Fibroblast of lung (primary cell): Measurements from ENCODE around the gene FAM131B. TPM values are rescaled to one million over a fixed set of nuclear protein-coding genes. Genes with fewer than 3 reads are reported as not detected.

ENCODE experiments used
- DNase-seq, 2 donors: peaks; one replicate each; pipeline versions ENCODE4 v3.0.0 to v3.0.0-alpha.2; 2010; ENCODE audit warnings: low read depth in 2 of 2
- H2AFZ ChIP-seq: 2 replicates; pipeline ENCODE4 v1.5.1; 2012; ENCODE audit warnings: low read length, control low read depth, inconsistent platforms
- H3K27ac ChIP-seq: 2 replicates; pipeline ENCODE4 v1.5.1; 2011; ENCODE audit warnings: low read length, control low read depth; ENCODE audit not compliant: insufficient read depth
- H3K27me3 ChIP-seq: 2 replicates; pipeline ENCODE4 v1.5.1; 2011; ENCODE audit warnings: mild to moderate bottlenecking, low read length; ENCODE audit not compliant: control insufficient read depth, insufficient read depth
- H3K36me3 ChIP-seq: 2 replicates; pipeline ENCODE4 v1.5.1; 2011; ENCODE audit warnings: low read length; ENCODE audit not compliant: control insufficient read depth, insufficient read depth
- H3K4me1 ChIP-seq: 2 replicates; pipeline ENCODE4 v1.5.1; 2011; ENCODE audit warnings: low read length; ENCODE audit not compliant: control insufficient read depth, insufficient read depth; ENCODE audit errors: extremely low read depth
- H3K4me2 ChIP-seq: 2 replicates; pipeline ENCODE4 v1.5.1; 2011; ENCODE audit warnings: low read length, control low read depth; ENCODE audit not compliant: insufficient read depth; ENCODE audit errors: extremely low read depth
- H3K4me3 ChIP-seq, 4 experiments: fragments of 200-600 bp in 1 of 4; sonication (generic) in 1 of 4; replicated peaks in 1 of 4; 2 replicates each; pipeline ENCODE4 v1.5.1; 2011 to 2016; ENCODE audit warnings: low read length in 4 of 4, low read depth in 3 of 4, mild to moderate bottlenecking in 3 of 4, control low read depth in 2 of 4, inconsistent platforms in 1 of 4, mixed read lengths in 1 of 4; ENCODE audit not compliant: insufficient read depth in 1 of 4; ENCODE audit errors: control extremely low read depth in 1 of 4
- H3K79me2 ChIP-seq: 2 replicates; pipeline ENCODE4 v1.5.1; 2012; ENCODE audit warnings: mild to moderate bottlenecking, low read length, inconsistent platforms; ENCODE audit not compliant: control insufficient read depth, insufficient read depth
- H3K9ac ChIP-seq: 2 replicates; pipeline ENCODE4 v1.5.1; 2011; ENCODE audit warnings: mild to moderate bottlenecking, low read length, control low read depth; ENCODE audit not compliant: insufficient read depth
- H3K9me3 ChIP-seq: 2 replicates; pipeline ENCODE4 v1.5.1; 2012; ENCODE audit warnings: low read depth, low read length; ENCODE audit not compliant: control insufficient read depth, insufficient read depth
- H4K20me1 ChIP-seq: 2 replicates; pipeline ENCODE4 v1.5.1; 2011; ENCODE audit warnings: low read length; ENCODE audit not compliant: control insufficient read depth, insufficient read depth; ENCODE audit errors: extremely low read depth
- EZH2 ChIP-seq: IDR thresholded peaks from 2 replicates; pipeline ENCODE4 v1.5.1; 2012; ENCODE audit warnings: low read length, control low read depth, mild to moderate bottlenecking; ENCODE audit errors: missing control alignments
- polyA plus RNA-seq, 2 donors: library from polyadenylated mRNA; depleted of rRNA in 1 of 2; stranded (reverse) in 1 of 2; unstranded in 1 of 2; fragments of >200 nt; gene quantifications; 2 replicates each; pipeline ENCODE4 v1.2.1, GENCODE V29; 2011 to 2012; ENCODE audit warnings: missing spikeins in 1 of 2
- total RNA-seq: library from RNA; depleted of rRNA; stranded (reverse); fragments of >200 nt; gene quantifications from 2 replicates; pipeline ENCODE4 v1.2.1, GENCODE V29; 2014
- TF ChIP-seq, protein P1 (sequence below), 2 donors: IDR thresholded peaks in 1 of 2; conservative IDR thresholded peaks in 1 of 2; 1 replicate in 1 of 2; 2 replicates in 1 of 2; pipeline ENCODE4 v1.5.1; 2011 to 2012; ENCODE audit warnings: low read length in 2 of 2, control low read depth in 1 of 2, inconsistent platforms in 1 of 2, low read depth in 1 of 2, mild to moderate bottlenecking in 1 of 2

FAM131B gene
- total and polyA plus RNA-seq, 2 donors (not counting 1 experiment from before 2014, with no cell fraction given): 2.0 to 3.8 TPM

DNA sequence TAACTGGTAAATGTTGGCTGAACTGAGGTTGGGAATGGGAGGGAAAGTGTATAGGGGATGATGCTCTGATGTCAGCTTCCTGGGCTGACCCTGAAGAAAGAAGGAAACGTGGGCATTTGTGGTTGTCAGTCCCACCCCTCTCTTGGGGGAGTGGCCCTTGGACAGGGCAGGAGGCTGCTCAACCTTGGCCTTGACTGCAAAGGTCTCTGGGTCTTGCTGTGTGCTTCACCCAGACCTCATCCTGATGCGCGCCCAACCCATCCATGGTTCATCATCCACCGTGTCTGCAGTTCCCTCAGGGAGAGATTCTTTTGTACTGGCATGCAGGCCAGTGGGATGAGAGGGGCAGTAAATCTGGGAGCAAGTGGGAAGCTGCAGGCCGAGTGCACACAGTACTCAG, 13.9 kb upstream of the FAM131B start:
- H3K36me3 ChIP-seq: no peaks in the 10 kb centered on the region
- DNase-seq: no peak

GRCh38 chr7:143375298-143376034, 13.0 kb upstream of the FAM131B start:
- DNase-seq: no peak
- Histone ChIP-seq H3K4me1 (no peaks in the 10 kb centered on the region), H3K36me3 (no peaks in the 10 kb centered on the region), H3K79me2 (peaks cover 9% of the 10 kb centered on the region), H3K9ac (no peak overlapping the region), H3K27ac (no peak overlapping the region), H3K9me3 (no peaks in the 10 kb centered on the region), H3K4me3 (no peak overlapping the region), H3K4me2 (no peak overlapping the region), H2AFZ (no peak overlapping the region), H4K20me1 (no peaks in the 10 kb centered on the region), H3K27me3 (no peaks in the 10 kb centered on the region)
- no peak for TF ChIP-seq EZH2
- TF ChIP-seq, protein P1, sequence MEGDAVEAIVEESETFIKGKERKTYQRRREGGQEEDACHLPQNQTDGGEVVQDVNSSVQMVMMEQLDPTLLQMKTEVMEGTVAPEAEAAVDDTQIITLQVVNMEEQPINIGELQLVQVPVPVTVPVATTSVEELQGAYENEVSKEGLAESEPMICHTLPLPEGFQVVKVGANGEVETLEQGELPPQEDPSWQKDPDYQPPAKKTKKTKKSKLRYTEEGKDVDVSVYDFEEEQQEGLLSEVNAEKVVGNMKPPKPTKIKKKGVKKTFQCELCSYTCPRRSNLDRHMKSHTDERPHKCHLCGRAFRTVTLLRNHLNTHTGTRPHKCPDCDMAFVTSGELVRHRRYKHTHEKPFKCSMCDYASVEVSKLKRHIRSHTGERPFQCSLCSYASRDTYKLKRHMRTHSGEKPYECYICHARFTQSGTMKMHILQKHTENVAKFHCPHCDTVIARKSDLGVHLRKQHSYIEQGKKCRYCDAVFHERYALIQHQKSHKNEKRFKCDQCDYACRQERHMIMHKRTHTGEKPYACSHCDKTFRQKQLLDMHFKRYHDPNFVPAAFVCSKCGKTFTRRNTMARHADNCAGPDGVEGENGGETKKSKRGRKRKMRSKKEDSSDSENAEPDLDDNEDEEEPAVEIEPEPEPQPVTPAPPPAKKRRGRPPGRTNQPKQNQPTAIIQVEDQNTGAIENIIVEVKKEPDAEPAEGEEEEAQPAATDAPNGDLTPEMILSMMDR (conservative IDR thresholded peaks at IDR 0.05 in 1 of 2, IDR thresholded peaks at IDR 0.05 in 1 of 2; ENCODE audit: low read depth in 1 of 2, low read length in 2 of 2): no peak

More for the DNA sequence above, 13.9 kb upstream of the FAM131B start:
- Histone ChIP-seq H3K27ac (no peak overlapping the region), H3K9me3 (no peaks in the 10 kb centered on the region), H3K4me3 (no peak overlapping the region), H3K4me2 (no peak overlapping the region), H2AFZ (no peak overlapping the region), H3K27me3 (no peaks in the 10 kb centered on the region), H4K20me1 (no peaks in the 10 kb centered on the region), H3K4me1 (no peaks in the 10 kb centered on the region), H3K79me2 (peaks cover 12% of the 10 kb centered on the region), H3K9ac (no peak overlapping the region)
- TF ChIP-seq, protein P1 (conservative IDR thresholded peaks at IDR 0.05 in 1 of 2, IDR thresholded peaks at IDR 0.05 in 1 of 2; ENCODE audit: low read depth in 1 of 2, low read length in 2 of 2): no peak
- no peak for TF ChIP-seq EZH2

- H3K4me2 ChIP-seq: no peak overlapping the region
- no peak for TF ChIP-seq EZH2
- TF ChIP-seq, protein P1 (conservative IDR thresholded peaks at IDR 0.05 in 1 of 2, IDR thresholded peaks at IDR 0.05 in 1 of 2; ENCODE audit: low read depth in 1 of 2, low read length in 2 of 2): no peak
- no peaks in the 10 kb centered on the region for H3K27me3 ChIP-seq
- no peak overlapping the region for H2AFZ ChIP-seq
- no peaks in the 10 kb centered on the region for H3K36me3 ChIP-seq
- no peaks in the 10 kb centered on the region for H3K4me1 ChIP-seq
- no peak overlapping the region for H3K9ac ChIP-seq
- no peak for DNase-seq
- no peaks in the 10 kb centered on the region for H3K9me3 ChIP-seq
- no peak overlapping the region for H3K4me3 ChIP-seq
- H3K27ac ChIP-seq: no peak overlapping the region
- no peaks in the 10 kb centered on the region for H4K20me1 ChIP-seq
- peaks cover 3% of the 10 kb centered on the region for H3K79me2 ChIP-seq
Observed at GRCh38 chr7:143374561-143374960, 12.0 kb upstream of the FAM131B start.
